Stromal cell of bone marrow (primary cell): ENCODE data around the gene SLC6A8.
"Not testable (repeated sequence)": the region's sequence is repeated elsewhere in the genome, so short reads cannot be mapped to it uniquely, and the experiment has no call there.

Experiments used
- DNase-seq: peaks from one replicate; pipeline ENCODE4 v3.0.0-alpha.2; 2012; ENCODE audit warnings: low read depth

SLC6A8 gene

GRCh38 chrX:153731117-153731844, 43.6 kb downstream of the SLC6A8 start:
- no peak for DNase-seq

GRCh38 chrX:153731845-153732215, 44.1 kb downstream of the SLC6A8 start:
- DNase-seq = no peak

- DNase-seq = no peak
These were observed 44.7 kb downstream of the SLC6A8 start for GRCh38 chrX:153732401-153732800.

- no peak for DNase-seq
These were observed 46.0 kb downstream of the SLC6A8 start for GRCh38 chrX:153733651-153734240.

GRCh38 chrX:153734871-153735270, 47.1 kb downstream of the SLC6A8 start:
- no peak for DNase-seq

- DNase-seq = no peak
These were observed 47.5 kb downstream of the SLC6A8 start for GRCh38 chrX:153735274-153735673.

GRCh38 chrX:153736071-153736820, 48.5 kb downstream of the SLC6A8 start:
- no peak for DNase-seq

GRCh38 chrX:153736871-153737441, 49.2 kb downstream of the SLC6A8 start:
- DNase-seq = no peak

- DNase-seq = no peak
These were observed 50.4 kb downstream of the SLC6A8 start for GRCh38 chrX:153738056-153738605.

- DNase-seq = no peak
These were observed 52.2 kb downstream of the SLC6A8 start for GRCh38 chrX:153739754-153740486.

GRCh38 chrX:153740631-153741222, 53.0 kb downstream of the SLC6A8 start:
- DNase-seq = no peak

- no peak for DNase-seq
These were observed 53.7 kb downstream of the SLC6A8 start for GRCh38 chrX:153741446-153741845.

- not testable (repeated sequence) for DNase-seq
These were observed 54.4 kb downstream of the SLC6A8 start for GRCh38 chrX:153742111-153742510.

- DNase-seq = not testable (repeated sequence)
These were observed 55.2 kb downstream of the SLC6A8 start for GRCh38 chrX:153742796-153743467.

GRCh38 chrX:153743468-153744209, 55.9 kb downstream of the SLC6A8 start:
- DNase-seq = not testable (repeated sequence)

- no peak for DNase-seq
These were observed 56.7 kb downstream of the SLC6A8 start for GRCh38 chrX:153744210-153745066.

- DNase-seq = not testable (repeated sequence)
These were observed 57.3 kb downstream of the SLC6A8 start for GRCh38 chrX:153745067-153745433.
